CD4-positive, alpha-beta T cell treated with Interferon gamma for 1 hour (primary cell): ENCODE results near the gene STK31.
"Not testable (repeated sequence)": the region's sequence is repeated elsewhere in the genome, so short reads cannot be mapped to it uniquely, and the experiment has no call there.

Experiments
- DNase-seq: peaks from one replicate; pipeline ENCODE4 v3.0.0-alpha.2; 2020

STK31 gene

GRCh38 chr7:23710000-23710399 is at the start of gene STK31:
TSS of gene STK31 (plus strand) at chr7:23710219. CDS start at chr7:23710286, 67 bp downstream.
- DNase-seq: no peak

GRCh38 chr7:23661385-23661784 is 48.6 kb upstream of the STK31 start:
- no peak for DNase-seq

GRCh38 chr7:23662124-23662983 is 47.7 kb upstream of the STK31 start:
- no peak for DNase-seq

- no peak for DNase-seq
Observed at GRCh38 chr7:23662984-23663313, 47.1 kb upstream of the STK31 start.

- DNase-seq: no peak
Observed at GRCh38 chr7:23664122-23664521, 45.9 kb upstream of the STK31 start.

GRCh38 chr7:23672033-23672432 is 38.0 kb upstream of the STK31 start:
- no peak for DNase-seq

GRCh38 chr7:23679898-23680413 is 30.1 kb upstream of the STK31 start, which contains the start of gene FAM221A:
TSS of gene FAM221A (plus strand) at chr7:23680199. CDS start at chr7:23680219, 20 bp downstream.
- DNase-seq: peak; percentile 77

- peak; percentile 22 for DNase-seq
Observed at GRCh38 chr7:23680414-23681405, 29.3 kb upstream of the STK31 start.

GRCh38 chr7:23684041-23684440 is 26.0 kb upstream of the STK31 start:
- not testable (repeated sequence) for DNase-seq

- no peak for DNase-seq
Observed at GRCh38 chr7:23685731-23686130, 24.3 kb upstream of the STK31 start.

- DNase-seq: no peak
Observed at GRCh38 chr7:23687011-23687410, 23.0 kb upstream of the STK31 start.

- DNase-seq: no peak
Observed at GRCh38 chr7:23689165-23689564, 20.9 kb upstream of the STK31 start.

GRCh38 chr7:23691320-23691719 is 18.7 kb upstream of the STK31 start:
- DNase-seq: no peak

GRCh38 chr7:23693224-23693623 is 16.8 kb upstream of the STK31 start:
- no peak for DNase-seq

GRCh38 chr7:23696916-23697441 is 13.0 kb upstream of the STK31 start:
- peak; percentile 34 for DNase-seq

GRCh38 chr7:23698822-23699221 is 11.2 kb upstream of the STK31 start:
- no peak for DNase-seq

GRCh38 chr7:23700046-23700445 is 10.0 kb upstream of the STK31 start:
- no peak for DNase-seq

GRCh38 chr7:23709081-23709750 is 803 bp upstream of the STK31 start:
- no peak for DNase-seq

GRCh38 chr7:23712368-23713284 is 2.6 kb downstream of the STK31 start:
- DNase-seq: no peak

- no peak for DNase-seq
Observed at GRCh38 chr7:23713285-23714149, 3.5 kb downstream of the STK31 start.

- no peak for DNase-seq
Observed at GRCh38 chr7:23714150-23714464, 4.1 kb downstream of the STK31 start.
